Endothelial cell of umbilical vein (primary cell): Measurements from ENCODE around the gene CACNG4. TPM values are rescaled to one million over a fixed set of nuclear protein-coding genes. Genes with fewer than 3 reads are reported as not detected.

Experiments used
- BruUV-seq: library from RNA; stranded (reverse); fragments of 400-500 nt; replicated peaks from 2 replicates; lab custom pipeline; 2021; lab: Mats Ljungman, UMichigan
- CTCF ChIA-PET: fragments of 300-600, 350-600 bp; sonication (Branson Sonifier 250); formaldehyde crosslinking; loops from one replicate; lab custom pipeline; 2021; ENCODE audit warnings: antibody characterized with exemption, inconsistent platforms; lab: Charles Lee
- POLR2A ChIA-PET: fragments of 300-600, 350-600 bp; sonication (Branson Sonifier 250); formaldehyde crosslinking; loops from one replicate; lab custom pipeline; 2021; ENCODE audit warnings: antibody characterized with exemption, inconsistent platforms; lab: Charles Lee
- DNase-seq: peaks from one replicate; pipeline ENCODE4 v3.0.0-alpha.2; 2011; ENCODE audit warnings: low read depth, low spot score
- FAIRE-seq: peaks from 2 replicates; lab custom pipeline; 2011; peaks lifted over from hg19 to GRCh38; lab: Jason Lieb, UNC
- H2AFZ ChIP-seq: 2 replicates; pipeline ENCODE4 v1.6.0; 2012; ENCODE audit warnings: low read depth, low read length, control low read depth, inconsistent platforms
- H3K27ac ChIP-seq: 2 replicates; pipeline ENCODE4 v1.5.1; 2011; ENCODE audit warnings: low read depth, mild to moderate bottlenecking, control low read depth, low read length, moderate library complexity; ENCODE audit not compliant: insufficient read depth
- H3K27me3 ChIP-seq, 2 experiments: 2 replicates each; pipeline versions ENCODE4 v1.6.0 to v1.6.1; 2011; ENCODE audit warnings: low read length in 2 of 2, mixed read lengths in 1 of 2; ENCODE audit not compliant: control insufficient read depth in 2 of 2, insufficient read depth in 2 of 2
- H3K36me3 ChIP-seq, 2 experiments: 2 replicates in 1 of 2; 3 replicates in 1 of 2; pipeline ENCODE4 v1.5.1; 2011; ENCODE audit warnings: low read length in 2 of 2, mild to moderate bottlenecking in 1 of 2, moderate library complexity in 1 of 2; ENCODE audit not compliant: control insufficient read depth in 2 of 2, insufficient read depth in 2 of 2; ENCODE audit errors: extremely low read depth in 1 of 2
- H3K4me1 ChIP-seq: 3 replicates; pipeline ENCODE4 v1.5.1; 2011; ENCODE audit warnings: mild to moderate bottlenecking, low read length; ENCODE audit not compliant: control insufficient read depth, insufficient read depth; ENCODE audit errors: extremely low read depth
- H3K4me2 ChIP-seq: 2 replicates; pipeline ENCODE4 v1.6.1; 2011; ENCODE audit warnings: low read length, control low read depth, mixed read lengths; ENCODE audit not compliant: insufficient read depth
- H3K4me3 ChIP-seq, 3 experiments: fragments of 200-600 bp in 1 of 3; sonication (generic), shearing (Covaris generic) in 1 of 3; replicated peaks in 1 of 3; 2 replicates each; pipeline ENCODE4 v1.5.1; 2011 to 2016; ENCODE audit warnings: control low read depth in 3 of 3, low read length in 3 of 3, mild to moderate bottlenecking in 2 of 3, inconsistent platforms in 1 of 3, low read depth in 1 of 3, moderate library complexity in 1 of 3; ENCODE audit not compliant: insufficient read depth in 1 of 3
- H3K79me2 ChIP-seq: 2 replicates; pipeline ENCODE4 v1.6.0; 2012; ENCODE audit warnings: low read length, inconsistent platforms; ENCODE audit not compliant: control insufficient read depth, insufficient read depth
- H3K9ac ChIP-seq: replicated peaks from 2 replicates; pipeline ENCODE3; 2011; ENCODE audit warnings: low read length, control low read depth; ENCODE audit not compliant: insufficient read depth; ENCODE audit errors: extremely low read depth
- H3K9me1 ChIP-seq: replicated peaks from 3 replicates; pipeline ENCODE4 v1.6.0; 2011; ENCODE audit warnings: mild to moderate bottlenecking, low read length; ENCODE audit not compliant: control insufficient read depth, insufficient read depth; ENCODE audit errors: extremely low read depth
- H3K9me3 ChIP-seq: replicated peaks from 2 replicates; pipeline ENCODE4 v1.5.1; 2012; ENCODE audit warnings: low read length, inconsistent platforms; ENCODE audit not compliant: control insufficient read depth, insufficient read depth
- H4K20me1 ChIP-seq: replicated peaks from 2 replicates; pipeline ENCODE3; 2011; ENCODE audit warnings: mild to moderate bottlenecking, low read length; ENCODE audit not compliant: control insufficient read depth, insufficient read depth; ENCODE audit errors: extremely low read depth
- CTCF ChIP-seq, 2 donors: IDR thresholded peaks; 1 replicate in 1 of 2; 2 replicates in 1 of 2; pipeline ENCODE4 v1.5.1; 2011; ENCODE audit warnings: low read length in 2 of 2, mild to moderate bottlenecking in 2 of 2, moderate library complexity in 2 of 2, control low read depth in 1 of 2, inconsistent platforms in 1 of 2, low read depth in 1 of 2; ENCODE audit not compliant: insufficient read depth in 1 of 2; ENCODE audit errors: extremely low read depth in 1 of 2
- EZH2 ChIP-seq: IDR thresholded peaks from 2 replicates; pipeline ENCODE4 v1.6.1; 2012; ENCODE audit warnings: borderline replicate concordance, low read depth, mild to moderate bottlenecking, moderate library complexity, low read length, inconsistent platforms; ENCODE audit not compliant: severe bottlenecking
- FOS ChIP-seq: IDR thresholded peaks from 2 replicates; pipeline ENCODE4 v1.6.1; 2011; ENCODE audit warnings: mild to moderate bottlenecking, low read length, moderate library complexity, borderline replicate concordance; ENCODE audit not compliant: insufficient read depth
- GATA2 ChIP-seq: IDR thresholded peaks from 2 replicates; pipeline ENCODE4 v1.7.0; 2011; ENCODE audit warnings: low read depth, mild to moderate bottlenecking, moderate library complexity, mixed read lengths, low read length; ENCODE audit not compliant: insufficient read length, insufficient read depth
- JUN ChIP-seq: IDR thresholded peaks from 2 replicates; pipeline ENCODE4 v1.6.1; 2011; ENCODE audit warnings: borderline replicate concordance, low read depth; ENCODE audit not compliant: insufficient read length, insufficient read depth
- MAX ChIP-seq: IDR thresholded peaks from 2 replicates; pipeline ENCODE4 v1.6.1; 2011; ENCODE audit not compliant: insufficient read depth, insufficient read length
- MYC ChIP-seq: IDR thresholded peaks from one replicate; pipeline ENCODE4 v1.6.1; 2011; ENCODE audit warnings: mild to moderate bottlenecking, low read depth, low read length
- POLR2A ChIP-seq: IDR thresholded peaks from 2 replicates; pipeline ENCODE4 v1.6.1; 2012; ENCODE audit warnings: low read depth, mild to moderate bottlenecking, control low read depth, low read length
- POLR2AphosphoS5 ChIP-seq: IDR thresholded peaks from 2 replicates; pipeline ENCODE4 v1.6.1; 2012; ENCODE audit warnings: low read depth, mild to moderate bottlenecking, control low read depth, low read length, moderate library complexity; ENCODE audit not compliant: insufficient read depth
- dilution Hi-C: fragments of 300-500 bp; cut with MboI; formaldehyde crosslinking; loops from one replicate; pipeline ENCODE4 v1.15.0; 2019; ENCODE audit warnings: low sequenced_read_pairs; ENCODE audit not compliant: extremely low pct_ligation_motif_present
- intact Hi-C: fragments of 100-400 bp; cut with micrococcal nuclease; formaldehyde crosslinking; loops from one replicate; pipeline ENCODE4 v1.10.0; 2022
- polyA plus RNA-seq, 4 experiments: library from polyadenylated mRNA; depleted of rRNA in 3 of 4; stranded (reverse) in 3 of 4; unstranded in 1 of 4; fragments of >200 nt; gene quantifications; 2 replicates each; pipeline versions ENCODE4 v1.2.1 to v1.2.3, GENCODE V29; 2011 to 2012; ENCODE audit warnings: missing spikeins in 1 of 4
- total RNA-seq: library from RNA; stranded (reverse); gene quantifications from 2 replicates; pipeline ENCODE4 v1.2.3, GENCODE V29; 2021

Gene CACNG4
- total and polyA plus RNA-seq, 2 donors (not counting 3 experiments of a cell fraction or from before 2014, with no cell fraction given), result not detected

- Histone ChIP-seq H3K9me3 (no peaks in the 10 kb centered on the region), H3K9ac (no peak overlapping the region), H3K36me3 (no peaks in the 10 kb centered on the region), H3K4me3 (no peak overlapping the region), H3K27ac (no peak overlapping the region), H3K79me2 (no peaks in the 10 kb centered on the region), H2AFZ (no peak overlapping the region), H3K4me2 (no peak overlapping the region), H3K4me1 (no peaks in the 10 kb centered on the region), H3K9me1 (no peaks in the 10 kb centered on the region), H3K27me3 (no peaks in the 10 kb centered on the region), H4K20me1 (no peaks in the 10 kb centered on the region)
- dilution Hi-C loops (no loop called here), intact Hi-C loops (no loop called here)
- POLR2A ChIA-PET, result no interaction called here
- CTCF ChIA-PET, result interaction anchor here (1.3 kb wide), 2 partner anchors 9 to 12 kb away, joined by 4 to 5 read pairs; no protein-coding TSS in a partner anchor
- DNase-seq (no peak), FAIRE-seq (no peak)
- BruUV-seq, result no TSS peak
- TF ChIP-seq FOS (no peak), MYC (no peak)
Observed at GRCh38 chr17:67069603-67070136, 105.2 kb downstream of the CACNG4 start.

GRCh38 chr17:67071595-67071994, 107.1 kb downstream of the CACNG4 start:
- Histone ChIP-seq H3K4me3 (no peak overlapping the region), H4K20me1 (no peaks in the 10 kb centered on the region), H3K9me3 (no peaks in the 10 kb centered on the region), H3K79me2 (no peaks in the 10 kb centered on the region), H2AFZ (no peak overlapping the region), H3K4me2 (no peak overlapping the region), H3K9ac (no peak overlapping the region), H3K27ac (no peak overlapping the region), H3K27me3 (no peaks in the 10 kb centered on the region), H3K4me1 (no peaks in the 10 kb centered on the region), H3K36me3 (no peaks in the 10 kb centered on the region), H3K9me1 (no peaks in the 10 kb centered on the region)
- dilution Hi-C loops (no loop called here), intact Hi-C loops (no loop called here)
- no peak for DNase-seq
- ChIA-PET POLR2A (no interaction called here), CTCF (interaction anchor here (0.6 to 0.9 kb wide), 2 partner anchors 11 to 551 kb away, joined by 3 to 4 read pairs; no protein-coding TSS in a partner anchor)
- TF ChIP-seq GATA2 (no peak), MAX (no peak), MYC (no peak), POLR2A (no peak), JUN (no peak), FOS (no peak), EZH2 (no peak), POLR2AphosphoS5 (no peak), CTCF (IDR thresholded peaks at IDR 0.05; ENCODE audit: extremely low read depth in 1 of 2, insufficient read depth in 1 of 2, low read depth in 1 of 2, low read length in 2 of 2) (no peak)
- no peak for FAIRE-seq
- BruUV-seq, result no TSS peak
